ENCODE results near the gene CARD10.

DNA sequence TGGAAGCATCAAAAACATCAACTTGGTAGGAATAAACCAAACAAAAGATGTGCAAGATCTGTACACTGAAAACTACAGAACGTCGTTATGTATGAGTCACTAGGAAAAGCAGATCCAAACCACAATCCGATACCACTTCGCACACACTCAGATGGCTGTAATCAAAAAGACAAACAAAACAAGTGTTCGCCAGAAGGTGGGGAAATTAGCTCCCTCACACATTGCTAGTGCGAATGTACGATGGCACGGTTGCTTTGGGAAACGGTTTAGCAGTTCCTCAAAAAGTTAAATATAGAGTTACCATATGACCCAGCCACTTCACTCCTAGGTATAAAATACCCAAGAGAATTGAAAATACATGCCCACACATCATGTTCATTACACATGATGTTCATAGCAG, 14.8 kb upstream of the CARD10 start:
- TF ChIP-seq POLR2A (IDR thresholded peaks at IDR 0.05) (no peak), POLR2AphosphoS5 (IDR thresholded peaks at IDR 0.05) (no peak)
- TF ChIP-seq, protein P1, sequence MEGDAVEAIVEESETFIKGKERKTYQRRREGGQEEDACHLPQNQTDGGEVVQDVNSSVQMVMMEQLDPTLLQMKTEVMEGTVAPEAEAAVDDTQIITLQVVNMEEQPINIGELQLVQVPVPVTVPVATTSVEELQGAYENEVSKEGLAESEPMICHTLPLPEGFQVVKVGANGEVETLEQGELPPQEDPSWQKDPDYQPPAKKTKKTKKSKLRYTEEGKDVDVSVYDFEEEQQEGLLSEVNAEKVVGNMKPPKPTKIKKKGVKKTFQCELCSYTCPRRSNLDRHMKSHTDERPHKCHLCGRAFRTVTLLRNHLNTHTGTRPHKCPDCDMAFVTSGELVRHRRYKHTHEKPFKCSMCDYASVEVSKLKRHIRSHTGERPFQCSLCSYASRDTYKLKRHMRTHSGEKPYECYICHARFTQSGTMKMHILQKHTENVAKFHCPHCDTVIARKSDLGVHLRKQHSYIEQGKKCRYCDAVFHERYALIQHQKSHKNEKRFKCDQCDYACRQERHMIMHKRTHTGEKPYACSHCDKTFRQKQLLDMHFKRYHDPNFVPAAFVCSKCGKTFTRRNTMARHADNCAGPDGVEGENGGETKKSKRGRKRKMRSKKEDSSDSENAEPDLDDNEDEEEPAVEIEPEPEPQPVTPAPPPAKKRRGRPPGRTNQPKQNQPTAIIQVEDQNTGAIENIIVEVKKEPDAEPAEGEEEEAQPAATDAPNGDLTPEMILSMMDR (IDR thresholded peaks at IDR 0.05): no peak
